Spleen (tissue), 7 donors: ENCODE results near the gene CDK14.

Source experiments
- CTCF ChIP-seq, 11 experiments: fragments of 200-600 bp in 7 of 11; fragments of 450-650 bp in 4 of 11; sonication (generic) in 4 of 11; IDR thresholded peaks in 8 of 11; conservative IDR thresholded peaks in 3 of 11; 1 replicate in 7 of 11; 2 replicates in 4 of 11; pipeline versions ENCODE4 v1.4.0 to v1.8.0; 2016 to 2021; ENCODE audit warnings: antibody characterized with exemption in 11 of 11, inconsistent platforms in 4 of 11, mild to moderate bottlenecking in 1 of 11
- POLR2A ChIP-seq, 3 donors: fragments of 450-650 bp; IDR thresholded peaks; one replicate each; pipeline ENCODE4 v1.5.1; 2017; ENCODE audit warnings: antibody characterized with exemption in 3 of 3, mild to moderate bottlenecking in 1 of 3
- POLR2AphosphoS5 ChIP-seq, 3 donors: sonication (generic); formaldehyde crosslinking; IDR thresholded peaks; one replicate each; pipeline ENCODE4 v1.5.1; 2017; ENCODE audit warnings: antibody characterized with exemption in 3 of 3
- donor health status: DM: no; HTN: no; CAD: no; lungs with moderate emphysema.
- donor health status: DM: no; HTN: no; CAD: no.
- donor health status: DM: no; HTN: no; CAD: no.

- TF ChIP-seq CTCF (IDR thresholded peaks at IDR 0.05 in 8 of 11, conservative IDR thresholded peaks at IDR 0.05 in 3 of 11) (no peak), POLR2AphosphoS5 (IDR thresholded peaks at IDR 0.05) (no peak), POLR2A (IDR thresholded peaks at IDR 0.05) (no peak)
Observed at GRCh38 chr7:91194841-91195240, 598.7 kb downstream of the CDK14 start.
